ENCODE results near the gene IFIT2.
"Not testable (repeated sequence)": the region's sequence is repeated elsewhere in the genome, so short reads cannot be mapped to it uniquely, and the experiment has no call there.

Gene IFIT2, protein sequence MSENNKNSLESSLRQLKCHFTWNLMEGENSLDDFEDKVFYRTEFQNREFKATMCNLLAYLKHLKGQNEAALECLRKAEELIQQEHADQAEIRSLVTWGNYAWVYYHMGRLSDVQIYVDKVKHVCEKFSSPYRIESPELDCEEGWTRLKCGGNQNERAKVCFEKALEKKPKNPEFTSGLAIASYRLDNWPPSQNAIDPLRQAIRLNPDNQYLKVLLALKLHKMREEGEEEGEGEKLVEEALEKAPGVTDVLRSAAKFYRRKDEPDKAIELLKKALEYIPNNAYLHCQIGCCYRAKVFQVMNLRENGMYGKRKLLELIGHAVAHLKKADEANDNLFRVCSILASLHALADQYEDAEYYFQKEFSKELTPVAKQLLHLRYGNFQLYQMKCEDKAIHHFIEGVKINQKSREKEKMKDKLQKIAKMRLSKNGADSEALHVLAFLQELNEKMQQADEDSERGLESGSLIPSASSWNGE

DNA sequence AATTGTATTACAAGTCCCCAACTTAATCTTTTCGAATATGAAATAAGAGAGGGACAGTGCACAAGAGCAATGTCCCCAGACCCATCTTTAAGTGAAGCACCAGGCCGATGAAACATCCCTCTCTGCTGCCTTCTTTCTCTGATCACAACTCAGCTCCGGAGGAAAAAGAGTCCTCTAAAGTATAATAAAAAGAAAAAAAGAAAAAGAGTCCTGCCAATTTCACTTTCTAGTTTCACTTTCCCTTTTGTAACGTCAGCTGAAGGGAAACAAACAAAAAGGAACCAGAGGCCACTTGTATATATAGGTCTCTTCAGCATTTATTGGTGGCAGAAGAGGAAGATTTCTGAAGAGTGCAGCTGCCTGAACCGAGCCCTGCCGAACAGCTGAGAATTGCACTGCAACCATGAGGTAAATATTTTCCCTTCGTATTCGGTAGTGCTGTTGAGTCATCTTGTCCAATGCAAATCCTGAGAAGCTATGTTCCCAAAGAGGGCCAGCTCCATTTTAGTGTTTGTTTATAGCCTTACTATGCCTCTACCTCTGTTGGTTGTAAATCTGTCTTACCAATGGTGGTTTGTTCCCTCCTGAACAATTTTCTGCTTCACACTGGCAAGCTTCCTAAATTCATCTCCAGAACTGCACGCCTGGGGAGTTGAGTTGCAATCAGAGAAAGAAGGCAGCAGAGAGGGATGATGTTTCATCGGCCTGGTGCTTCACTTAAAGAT lies at the start of gene IFIT2:
TSS of gene IFIT2 (plus strand) at position 326 of the 725 bp plus-strand sequence. CDS start at position 404, 78 bp downstream.
- DNase-seq (ENCODE audit: low read depth in 2 of 2) = no peak

DNA sequence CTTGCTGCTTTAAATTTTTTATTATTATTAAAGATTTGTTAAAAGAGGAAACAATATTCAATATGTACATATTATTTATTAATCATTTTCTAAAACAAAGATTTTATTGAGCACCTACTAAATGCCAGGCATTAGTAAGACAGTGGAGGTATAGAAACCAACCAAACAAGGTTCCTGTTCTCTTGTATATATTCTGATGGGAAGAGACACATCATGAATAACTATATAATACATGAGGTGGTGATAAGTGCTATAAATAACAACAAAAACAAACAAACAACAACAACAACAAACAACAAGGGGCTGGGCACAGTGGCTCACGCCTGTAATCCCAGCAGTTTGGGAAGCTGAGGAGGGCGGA lies 49.6 kb upstream of the IFIT2 start:
- no peak for DNase-seq (ENCODE audit: low read depth in 2 of 2)

DNA sequence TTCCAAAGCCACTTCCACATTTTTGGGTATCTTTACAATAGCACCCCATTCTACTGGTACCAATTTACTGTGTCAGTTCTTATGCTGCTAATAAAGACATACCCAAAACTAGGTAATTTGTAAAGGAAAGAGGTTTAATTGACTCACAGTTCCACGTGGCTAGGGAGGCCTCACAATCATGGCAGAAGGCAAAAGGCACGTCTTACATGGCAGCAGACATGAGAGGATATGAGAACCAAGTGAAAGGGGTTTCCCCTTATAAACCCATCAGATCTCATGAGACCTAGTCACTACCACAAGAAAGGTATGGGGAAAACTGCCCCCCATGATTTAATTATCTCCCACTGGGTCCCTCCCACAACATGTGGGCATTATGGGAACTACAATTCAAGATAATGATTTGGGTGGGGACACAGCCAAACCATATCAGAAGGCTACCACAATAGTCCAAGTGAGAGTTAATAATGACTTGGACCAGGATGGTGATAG lies 46.7 kb upstream of the IFIT2 start:
- not testable (repeated sequence) for DNase-seq (ENCODE audit: low read depth in 2 of 2)

DNA sequence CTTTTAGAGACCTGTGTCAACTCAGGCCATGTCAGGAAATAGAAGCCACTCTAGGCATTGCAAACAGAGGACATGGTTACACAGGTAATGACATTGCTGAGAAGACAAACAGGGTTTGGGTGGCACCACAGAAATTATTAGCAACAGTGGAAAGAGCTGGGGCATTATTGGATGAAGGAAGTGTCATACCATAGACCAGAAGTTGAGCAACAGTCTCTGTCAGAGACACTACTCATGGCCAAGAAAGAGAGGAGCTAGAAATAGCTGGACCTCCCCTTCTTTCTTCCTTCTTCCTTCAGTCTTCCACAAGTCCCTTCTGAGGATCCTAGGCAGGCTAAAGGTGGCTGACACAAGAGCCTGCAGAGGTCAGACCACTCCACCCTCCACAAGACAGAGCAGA lies 46.1 kb upstream of the IFIT2 start:
- DNase-seq (ENCODE audit: low read depth in 2 of 2) = no peak

DNA sequence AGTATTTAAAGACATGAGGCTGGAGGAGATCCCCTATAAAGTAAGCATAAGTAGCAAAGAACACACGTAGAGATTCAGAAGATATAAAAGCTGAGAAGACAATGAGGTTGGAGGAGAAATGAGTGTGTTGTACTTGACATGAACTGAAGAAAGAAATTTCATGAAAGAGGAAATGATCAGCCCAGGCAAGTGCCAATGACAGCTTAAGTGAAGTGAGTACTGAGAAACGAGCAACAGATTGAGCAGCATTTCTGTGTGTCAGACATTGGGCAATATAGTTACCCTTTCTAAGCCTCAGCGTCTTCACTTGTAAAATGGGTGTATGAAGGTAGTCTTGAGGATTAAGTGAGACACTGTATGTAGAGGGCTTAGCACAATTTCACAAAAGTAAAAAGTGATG lies 45.5 kb upstream of the IFIT2 start:
- no peak for DNase-seq (ENCODE audit: low read depth in 2 of 2)

DNA sequence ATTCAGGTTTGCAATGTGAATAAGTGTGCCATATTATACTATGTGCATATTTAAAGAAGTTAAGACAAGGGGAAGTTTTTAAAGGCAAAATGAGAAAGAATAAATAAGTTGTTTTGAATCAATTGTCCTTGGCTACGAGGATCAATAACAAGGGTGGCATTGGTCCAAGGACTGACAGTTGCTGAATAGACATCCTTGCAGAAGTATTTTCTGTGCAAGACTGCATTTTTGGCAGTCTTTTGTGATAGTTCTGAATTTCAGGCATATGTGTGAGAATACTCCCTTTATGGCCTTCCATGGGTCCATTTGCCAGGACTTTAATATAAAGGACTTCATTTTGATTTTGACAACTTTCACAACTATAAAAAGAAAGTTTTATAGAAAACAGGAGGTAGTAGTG lies 44.9 kb upstream of the IFIT2 start:
- DNase-seq (ENCODE audit: low read depth in 2 of 2) = no peak

DNA sequence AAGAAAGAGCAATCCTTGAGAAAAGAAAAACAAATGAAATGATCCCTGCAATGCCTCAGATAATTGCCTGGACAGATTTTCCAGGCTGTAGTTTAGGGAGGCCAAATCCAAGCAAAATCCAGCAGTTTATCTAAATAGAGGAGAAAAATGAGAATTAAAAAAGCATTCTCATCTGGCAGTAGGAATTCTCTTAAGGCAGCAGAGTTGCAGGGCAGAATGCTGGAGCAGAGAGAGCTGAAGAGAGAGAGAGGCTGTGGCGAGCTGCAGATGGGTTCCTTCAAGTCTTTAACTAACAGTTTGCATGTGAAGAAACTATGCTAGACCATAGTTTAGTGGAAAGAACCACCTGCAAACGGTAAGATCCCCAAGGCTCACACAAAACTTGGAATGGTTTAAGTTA lies 44.3 kb upstream of the IFIT2 start:
- no peak for DNase-seq (ENCODE audit: low read depth in 2 of 2)

DNA sequence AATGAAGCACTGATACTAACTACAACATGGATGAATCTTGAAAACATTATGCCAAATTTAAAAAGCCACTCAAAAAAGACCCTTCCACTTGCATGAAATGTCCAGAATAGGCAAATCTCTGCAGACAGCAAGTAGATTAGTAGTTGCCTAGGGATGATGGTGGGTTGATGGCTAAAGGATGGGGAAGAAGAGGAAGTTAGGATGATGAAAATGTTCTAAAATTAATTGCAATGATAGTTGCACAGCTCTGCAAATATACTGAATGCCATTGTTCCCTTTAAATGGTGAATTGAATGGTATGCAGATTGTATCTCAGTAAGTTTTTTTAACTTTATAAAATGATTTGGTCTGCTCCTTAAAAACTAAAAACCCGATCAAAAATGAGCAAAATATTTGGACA lies 43.0 kb upstream of the IFIT2 start:
- DNase-seq (ENCODE audit: low read depth in 2 of 2) = no peak

DNA sequence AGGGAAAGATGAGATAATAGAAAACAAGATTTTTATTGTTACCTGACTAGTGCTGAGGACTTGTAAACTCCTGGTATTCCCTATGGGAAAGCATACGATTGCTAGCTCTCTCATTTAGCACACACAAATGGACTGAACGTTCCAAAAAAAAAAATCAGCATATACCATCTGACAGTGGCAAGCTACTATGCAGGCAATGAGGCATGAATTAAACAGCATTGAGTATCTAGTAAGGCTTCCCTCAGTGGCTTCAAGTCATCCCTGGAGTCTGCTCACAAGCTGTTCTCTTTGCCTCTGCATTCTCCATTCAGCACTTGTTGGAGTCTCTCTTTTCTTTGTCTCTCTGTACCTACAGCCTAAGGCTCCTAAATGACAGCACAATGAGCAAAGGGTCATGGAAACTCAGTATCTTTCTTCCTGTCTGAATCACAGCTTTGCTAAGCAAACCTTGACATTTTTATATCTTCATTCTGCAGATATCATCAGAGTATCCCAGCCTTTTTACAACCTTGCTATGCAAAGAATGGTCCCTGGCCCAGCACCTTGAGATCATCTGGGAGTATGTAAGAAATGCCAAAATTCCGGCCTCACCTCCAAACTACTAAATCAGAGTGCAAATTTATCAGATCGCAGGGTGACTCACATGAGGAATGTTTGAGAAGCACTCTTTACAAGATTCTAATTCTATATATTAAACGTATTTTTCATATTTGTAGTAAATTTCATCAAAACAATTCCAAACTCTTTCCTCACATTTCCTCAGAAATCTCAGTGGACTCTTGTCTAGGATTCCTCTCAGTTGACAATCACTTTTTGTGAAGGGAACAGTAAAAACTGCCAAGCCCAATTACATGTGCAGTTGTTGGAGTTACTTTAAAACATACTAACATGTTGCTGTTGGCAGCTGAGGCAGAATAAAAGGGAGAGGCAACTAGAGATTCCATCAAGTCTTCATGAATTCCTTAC lies 39.5 kb upstream of the IFIT2 start:
- no peak for DNase-seq (ENCODE audit: low read depth in 2 of 2)

DNA sequence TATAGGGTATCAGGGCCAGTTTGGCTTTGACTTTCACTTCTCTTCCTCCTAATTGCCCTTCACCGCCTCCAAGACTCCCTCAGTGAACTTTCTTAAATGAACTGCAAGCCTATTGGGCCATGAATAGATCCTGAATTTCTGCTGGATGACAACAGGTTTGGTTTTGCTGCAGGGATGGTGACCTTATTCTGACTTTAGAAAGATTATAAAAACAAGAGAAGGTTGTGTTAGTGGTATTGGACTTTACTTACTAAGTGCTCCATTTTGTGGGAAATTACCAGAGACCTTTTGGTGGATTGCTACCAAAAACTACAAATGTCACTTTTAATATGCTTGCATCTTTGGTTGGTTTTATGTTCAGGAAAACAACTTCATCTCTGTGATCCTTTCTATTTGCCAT lies 38.8 kb upstream of the IFIT2 start:
- DNase-seq (ENCODE audit: low read depth in 2 of 2) = no peak

DNA sequence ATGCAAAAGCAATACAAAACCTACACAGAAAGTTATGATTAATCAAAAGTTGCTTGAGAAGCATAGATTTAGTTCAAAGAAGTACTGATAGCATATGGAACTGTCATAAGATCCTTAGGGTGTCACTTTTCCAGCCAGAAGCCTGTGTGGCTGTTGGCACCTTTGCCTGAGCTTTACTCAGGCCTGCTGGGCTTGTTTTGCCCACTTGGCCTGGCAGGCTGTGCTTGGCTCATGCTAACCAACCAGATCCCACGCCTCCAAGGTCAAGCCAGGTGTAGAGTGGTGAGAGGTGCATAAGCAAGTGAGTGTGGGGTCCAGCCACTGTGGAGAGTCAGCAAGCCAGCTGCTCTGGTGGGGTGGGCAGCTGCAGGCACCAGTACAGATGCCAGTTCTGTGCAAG lies 38.3 kb upstream of the IFIT2 start:
- no peak for DNase-seq (ENCODE audit: low read depth in 2 of 2)

DNA sequence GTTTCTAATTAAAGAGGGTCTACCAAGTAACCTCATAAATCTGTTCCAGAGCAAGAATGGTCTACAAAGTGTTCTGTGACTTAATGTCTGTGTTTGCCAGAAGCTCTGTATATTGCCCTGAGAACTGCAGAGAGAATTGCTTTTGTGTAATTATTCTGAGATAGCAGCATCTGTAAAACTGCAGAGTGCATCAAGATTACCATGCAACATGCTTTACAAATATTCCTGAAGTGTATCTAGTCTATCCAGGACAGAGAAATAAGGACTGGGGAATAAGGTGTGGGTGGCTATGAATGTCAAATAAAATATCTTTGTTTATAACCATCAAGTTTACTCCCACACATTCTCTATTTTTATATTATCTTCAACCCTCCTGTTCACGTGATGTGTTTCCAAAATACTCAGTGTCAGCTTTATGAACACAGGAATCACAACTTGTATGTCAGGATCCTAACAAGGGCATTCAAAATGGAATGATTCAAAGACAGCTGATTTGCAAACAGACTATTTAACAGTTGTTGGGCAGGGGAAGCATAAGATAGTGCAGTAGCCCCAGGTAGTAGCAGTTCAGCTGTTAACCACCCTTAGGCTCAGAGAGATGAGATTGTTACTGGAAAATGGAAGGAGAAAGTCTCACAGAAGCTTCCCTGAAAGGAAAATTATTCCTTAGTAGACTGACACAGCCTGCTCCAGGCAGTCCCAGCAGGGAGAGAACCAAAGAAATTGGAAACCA lies 35.0 kb upstream of the IFIT2 start:
- DNase-seq (ENCODE audit: low read depth in 2 of 2) = no peak

DNA sequence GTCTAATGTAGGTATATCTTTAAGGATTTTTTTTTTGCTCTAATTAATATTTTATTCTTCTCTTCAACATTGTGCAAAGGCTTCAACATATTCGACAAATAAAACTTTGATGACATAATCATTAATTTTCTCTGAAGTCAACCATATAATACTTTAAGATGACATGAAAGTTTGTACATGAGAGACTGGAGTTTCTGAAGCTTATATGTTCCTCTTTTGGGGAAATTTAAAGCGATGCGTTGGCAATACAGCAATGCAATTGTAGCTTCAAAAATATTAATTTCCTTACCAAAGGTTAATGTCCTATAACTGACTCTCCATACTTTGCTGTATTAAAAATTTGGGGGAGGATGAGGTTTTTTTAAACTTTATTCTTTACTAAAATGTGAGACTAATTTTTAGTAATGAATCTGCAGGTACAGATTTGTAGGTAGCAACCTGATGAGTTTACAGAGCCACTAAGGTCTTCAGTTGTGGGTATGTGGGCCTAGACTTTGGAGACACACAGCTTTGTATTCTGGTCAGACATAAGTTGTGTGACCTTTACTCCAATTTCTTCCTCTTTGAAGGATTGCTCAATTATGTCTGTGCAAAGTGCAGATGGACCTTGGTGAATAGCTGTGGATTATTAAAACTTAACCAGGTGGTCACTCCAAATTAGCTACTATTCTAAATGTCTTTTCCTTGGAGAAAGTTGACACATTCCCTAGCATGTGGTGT lies 32.3 kb upstream of the IFIT2 start:
- no peak for DNase-seq (ENCODE audit: low read depth in 2 of 2)

DNA sequence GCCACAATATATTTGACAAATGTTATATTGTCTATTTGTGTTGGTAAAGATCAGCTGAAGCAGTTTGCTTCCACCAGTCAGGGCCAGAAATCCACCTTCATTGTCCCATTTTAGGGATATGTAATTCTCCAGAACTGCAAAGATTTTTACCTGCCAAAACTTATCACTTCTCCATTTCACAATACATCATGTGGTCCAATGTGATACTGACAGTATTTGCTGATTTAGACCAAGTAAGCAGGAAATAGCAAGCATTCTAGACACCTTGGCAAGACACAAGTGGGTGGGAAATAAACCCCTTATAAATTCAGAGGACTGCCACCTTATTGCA lies 31.7 kb upstream of the IFIT2 start:
- DNase-seq (ENCODE audit: low read depth in 2 of 2) = no peak

DNA sequence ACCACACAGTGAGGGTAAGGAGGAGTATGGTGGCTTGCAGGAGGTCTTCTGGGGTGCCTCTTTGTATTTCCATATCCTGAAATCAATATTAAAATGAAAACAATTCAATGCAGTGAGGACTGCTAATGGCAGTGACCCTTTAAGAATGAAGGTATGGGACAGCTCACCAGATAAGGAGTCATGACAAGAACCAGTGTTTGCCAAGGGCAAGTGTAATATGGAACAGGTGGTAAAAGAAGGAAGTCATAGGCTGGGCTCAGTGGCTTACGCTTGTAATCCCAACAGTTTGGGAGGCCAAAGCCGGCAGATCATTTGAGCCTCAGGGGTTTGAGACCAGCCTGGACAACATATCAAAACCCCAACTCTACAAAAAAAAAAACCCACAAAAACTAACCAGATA lies 30.3 kb upstream of the IFIT2 start:
- DNase-seq (ENCODE audit: low read depth in 2 of 2) = no peak

DNA sequence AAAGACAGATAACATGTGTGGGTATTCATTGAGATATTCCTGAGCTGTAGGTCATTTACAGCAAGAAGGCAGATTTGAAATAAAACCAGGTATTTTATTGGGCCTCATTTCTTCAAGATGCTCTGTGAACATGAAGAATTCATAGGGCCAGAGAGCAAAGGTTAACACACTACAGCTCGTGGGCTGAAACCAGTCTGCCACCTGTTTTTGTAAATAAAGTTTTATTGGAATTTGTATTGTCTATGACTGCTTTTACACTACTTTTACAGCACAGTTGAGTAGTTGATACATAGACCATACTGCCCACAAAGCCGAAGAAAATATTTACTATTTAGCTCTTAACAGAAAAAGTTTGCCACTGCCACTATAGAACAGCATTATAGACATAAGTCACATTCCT lies 28.2 kb upstream of the IFIT2 start:
- no peak for DNase-seq (ENCODE audit: low read depth in 2 of 2)

DNA sequence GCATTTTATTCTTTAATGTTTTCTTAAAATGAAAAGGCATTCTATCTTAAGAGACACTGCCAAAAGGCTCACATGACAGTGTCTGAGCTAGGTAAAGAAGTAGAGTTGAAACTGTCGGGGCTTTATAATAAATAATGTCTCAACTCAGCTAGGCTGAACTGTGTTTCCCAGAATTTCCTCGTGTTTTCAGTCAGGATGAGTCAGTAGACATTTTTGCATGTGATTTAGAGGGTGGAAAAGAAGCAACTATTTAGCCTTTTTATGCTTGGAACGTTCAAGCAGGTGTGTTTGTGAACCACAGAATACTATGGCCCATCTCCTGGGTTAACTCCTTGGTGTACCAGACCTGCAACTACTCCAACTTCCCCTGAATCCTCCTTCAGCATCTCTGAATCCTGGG lies 26.9 kb upstream of the IFIT2 start:
- DNase-seq (ENCODE audit: low read depth in 2 of 2) = no peak

DNA sequence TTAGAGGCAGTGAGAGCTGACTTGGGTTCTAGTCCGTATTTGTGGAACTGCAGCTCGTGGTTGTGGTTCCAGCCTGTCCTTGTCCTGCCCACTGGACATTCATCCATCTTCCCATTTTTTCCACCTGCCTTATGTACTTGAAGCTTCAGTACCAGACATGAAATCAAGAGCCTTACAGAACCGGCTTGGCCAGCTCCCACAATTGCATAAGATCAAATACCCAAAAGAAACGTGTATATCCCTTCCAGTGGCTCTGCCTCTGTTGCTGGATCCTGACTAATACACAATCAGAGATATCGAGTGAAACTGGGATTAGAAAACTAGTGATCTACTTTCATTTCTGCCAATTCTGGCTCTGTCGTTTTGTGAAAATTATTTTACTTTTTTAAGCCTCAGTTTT lies 26.5 kb upstream of the IFIT2 start:
- DNase-seq (ENCODE audit: low read depth in 2 of 2) = no peak

DNA sequence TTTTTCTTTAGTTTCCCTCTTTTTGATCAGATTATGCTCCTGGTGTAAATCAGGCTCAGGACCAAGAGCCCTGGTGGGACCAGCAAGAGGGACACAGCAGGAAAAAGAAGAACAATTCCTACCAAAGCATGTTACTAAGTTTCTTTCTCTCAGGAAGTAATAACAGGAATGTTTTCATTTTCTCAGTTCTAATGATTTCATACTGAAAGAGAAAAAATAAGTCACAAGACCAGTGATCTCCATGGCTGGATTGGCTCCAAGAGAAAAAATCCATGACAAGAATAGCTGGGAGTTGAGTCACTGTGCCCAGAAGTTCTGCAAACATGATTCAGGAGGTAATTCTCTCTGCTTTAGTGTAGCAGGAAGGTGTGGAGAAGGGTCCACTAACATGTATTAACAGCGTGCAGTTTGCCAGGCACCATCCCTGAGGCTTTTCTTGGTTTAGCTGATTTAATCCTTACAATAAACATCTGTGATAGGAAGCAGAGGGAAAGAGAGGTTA lies 23.8 kb upstream of the IFIT2 start:
- DNase-seq (ENCODE audit: low read depth in 2 of 2) = no peak

DNA sequence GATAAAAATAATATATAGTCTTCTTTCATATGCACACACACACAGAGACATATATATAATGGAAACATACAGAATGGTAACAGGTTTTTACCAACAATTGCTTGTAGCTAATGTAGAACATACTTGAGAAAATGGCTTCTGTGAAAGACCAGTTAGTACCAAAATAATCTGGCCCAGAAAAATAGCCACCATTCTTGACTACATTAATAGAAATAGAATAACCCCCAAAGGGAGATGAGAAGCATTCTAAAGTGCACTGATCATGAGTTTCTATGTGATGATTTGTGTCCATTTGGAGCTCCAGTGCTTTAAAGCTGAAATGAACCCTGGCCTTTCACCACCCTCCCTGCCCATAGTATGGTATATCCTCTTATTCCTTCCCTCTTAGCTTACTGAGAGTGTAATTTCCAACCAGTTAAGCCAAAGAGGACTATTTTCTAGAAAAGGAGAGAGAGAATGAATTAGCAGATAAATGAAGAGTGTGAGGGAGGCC lies 22.9 kb upstream of the IFIT2 start:
- no peak for DNase-seq (ENCODE audit: low read depth in 2 of 2)
